Kidney (tissue), 14 donors: ENCODE data around the gene SLC28A1. TPM values are rescaled to one million over a fixed set of nuclear protein-coding genes. Genes with fewer than 3 reads are reported as not detected.

Experiments
- DNase-seq, 5 donors: peaks; one replicate each; pipeline ENCODE4 v3.0.0-alpha.2; 2013 to 2020
- FAIRE-seq: peaks from 2 replicates; lab custom pipeline; 2012; peaks lifted over from hg19 to GRCh38; lab: Jason Lieb, UNC
- H3K27ac ChIP-seq, 2 donors: one replicate each; pipeline ENCODE4 v1.7.0; 2013; ENCODE audit warnings: low read depth in 2 of 2, low read length in 2 of 2, inconsistent platforms in 1 of 2
- H3K27me3 ChIP-seq: one replicate; pipeline ENCODE4 v1.7.1; 2013; ENCODE audit warnings: low read length, inconsistent platforms; ENCODE audit not compliant: control insufficient read depth, insufficient read depth
- H3K36me3 ChIP-seq, 3 donors: one replicate each; pipeline versions ENCODE4 v1.7.0 to v1.7.1; 2013; ENCODE audit warnings: low read length in 3 of 3, control low read depth in 1 of 3, inconsistent platforms in 1 of 3; ENCODE audit not compliant: insufficient read depth in 3 of 3, control insufficient read depth in 2 of 3
- H3K4me1 ChIP-seq, 3 donors: one replicate each; pipeline versions ENCODE4 v1.7.0 to v1.7.1; 2013; ENCODE audit warnings: low read length in 3 of 3, inconsistent platforms in 1 of 3, low read depth in 1 of 3; ENCODE audit not compliant: control insufficient read depth in 2 of 3, insufficient read depth in 2 of 3
- H3K4me3 ChIP-seq, 3 donors: one replicate each; pipeline versions ENCODE4 v1.7.0 to v1.8.1; 2013; ENCODE audit warnings: low read length in 3 of 3, control low read depth in 1 of 3, inconsistent platforms in 1 of 3
- H3K9ac ChIP-seq, 3 donors: one replicate each; pipeline versions ENCODE4 v1.7.0 to v1.7.1; 2013; ENCODE audit warnings: low read length in 3 of 3, control low read depth in 1 of 3, inconsistent platforms in 1 of 3
- H3K9me3 ChIP-seq, 3 donors: one replicate each; pipeline versions ENCODE4 v1.7.0 to v1.7.1; 2013; ENCODE audit warnings: low read length in 3 of 3, control low read depth in 1 of 3, inconsistent platforms in 1 of 3; ENCODE audit not compliant: control insufficient read depth in 2 of 3, insufficient read depth in 1 of 3
- CTCF ChIP-seq: IDR thresholded peaks from 3 replicates; pipeline ENCODE4 v1.5.1; 2012; ENCODE audit warnings: mild to moderate bottlenecking, moderate library complexity, borderline replicate concordance; ENCODE audit not compliant: insufficient read depth; ENCODE audit errors: extremely low read depth
- intact Hi-C: fragments of 100-400 bp; cut with DNase I; formaldehyde crosslinking; loops from one replicate; pipeline ENCODE4 v1.11.1; 2022
- polyA plus RNA-seq: library from polyadenylated mRNA; stranded (reverse); fragments of 350-450 nt; fragmentation: Illumina TruSeq; extraction: RNeasy Lipid Tissue Mini Kit (QIAGEN cat#74804); gene quantifications from one replicate; pipeline ENCODE4 v1.2.3, GENCODE V29; 2014; ENCODE audit warnings: low read depth, low replicate concordance; ENCODE audit not compliant: insufficient read depth
- total RNA-seq: library from RNA; stranded (reverse); fragmentation: NEBNext Ultra II Directional; extraction: Animal tissue kit (Norgen Biotek cat#: 25700); gene quantifications from one replicate; pipeline ENCODE4 v1.2.1, GENCODE V29; 2021
- donor health status: control.
- donor health status: control.
- donor health status: control.
- donor health status: control.
- donor health status: control.
- donor health status: DM: yes; HTN: yes; CAD: no.
- donor health status: Normal renal cell carcinoma (clear cell type).

SLC28A1 gene
- total and polyA plus RNA-seq, 2 donors from 2014 or later = 12.8 to 51.2 TPM

GRCh38 chr15:84909029-84909428, 24.6 kb downstream of the SLC28A1 start:
- Histone ChIP-seq H3K27ac (no peak overlapping the region), H3K36me3 (peaks cover 0 to 4% (median 0%) of the 10 kb centered on the region in 3 donors), H3K27me3 (no peaks in the 10 kb centered on the region), H3K9me3 (no peaks in the 10 kb centered on the region), H3K4me3 (no peak overlapping the region), H3K9ac (no peak overlapping the region), H3K4me1 (peaks cover 6 to 27% (median 22%) of the 10 kb centered on the region in 3 donors)
- intact Hi-C loops = no loop called here
- DNase-seq = no peak
- FAIRE-seq = no peak
- TF ChIP-seq CTCF = no peak

GRCh38 chr15:84909782-84910181, 25.3 kb downstream of the SLC28A1 start:
- H3K27ac ChIP-seq = peak overlapping the region; percentile 26 to 44
- no peak for FAIRE-seq
- H3K9ac ChIP-seq = no peak overlapping the region
- H3K27me3 ChIP-seq = no peaks in the 10 kb centered on the region
- TF ChIP-seq CTCF = no peak
- intact Hi-C loops = no loop called here
- DNase-seq = no peak
- peaks cover 0 to 4% (median 0%) of the 10 kb centered on the region in 3 donors for H3K36me3 ChIP-seq
- no peaks in the 10 kb centered on the region for H3K9me3 ChIP-seq
- H3K4me1 ChIP-seq = peaks cover 6 to 28% (median 22%) of the 10 kb centered on the region in 3 donors
- no peak overlapping the region for H3K4me3 ChIP-seq

- Histone ChIP-seq H3K27ac (peak overlapping the region; percentile 86 to 93), H3K36me3 (peaks cover 0 to 4% (median 0%) of the 10 kb centered on the region in 3 donors), H3K4me3 (no peak overlapping the region), H3K9ac (peak overlapping the region in 1 of 3 donors; percentile 47), H3K27me3 (no peaks in the 10 kb centered on the region), H3K9me3 (no peaks in the 10 kb centered on the region), H3K4me1 (peaks cover 6 to 28% (median 22%) of the 10 kb centered on the region in 3 donors)
- DNase-seq (no peak), FAIRE-seq (no peak)
- intact Hi-C loops = no loop called here
- no peak for TF ChIP-seq CTCF
Measured at GRCh38 chr15:84910928-84911623, 26.6 kb downstream of the SLC28A1 start.
